Measurements from ENCODE around the gene DZANK1.

GRCh38 chr20:18477218-18477617, 10.4 kb upstream of the DZANK1 start:
- TF ChIP-seq MAX (IDR thresholded peaks at IDR 0.05; ENCODE audit: insufficient read depth, insufficient read length) (no peak), CTCF (IDR thresholded peaks at IDR 0.05; ENCODE audit: extremely low read depth in 1 of 2, insufficient read depth in 1 of 2, low read depth in 1 of 2, low read length in 2 of 2) (no peak), POLR2A (IDR thresholded peaks at IDR 0.05; ENCODE audit: low read depth, low read length) (no peak)
